Fibroblast of lung (primary cell): Measurements from ENCODE around the gene NYNRIN. TPM values are rescaled to one million over a fixed set of nuclear protein-coding genes. Genes with fewer than 3 reads are reported as not detected.

Experiments
- DNase-seq, 2 donors: peaks; one replicate each; pipeline versions ENCODE4 v3.0.0 to v3.0.0-alpha.2; 2010; ENCODE audit warnings: low read depth in 2 of 2
- H2AFZ ChIP-seq: 2 replicates; pipeline ENCODE4 v1.5.1; 2012; ENCODE audit warnings: low read length, control low read depth, inconsistent platforms
- H3K27ac ChIP-seq: 2 replicates; pipeline ENCODE4 v1.5.1; 2011; ENCODE audit warnings: low read length, control low read depth; ENCODE audit not compliant: insufficient read depth
- H3K27me3 ChIP-seq: 2 replicates; pipeline ENCODE4 v1.5.1; 2011; ENCODE audit warnings: mild to moderate bottlenecking, low read length; ENCODE audit not compliant: control insufficient read depth, insufficient read depth
- H3K36me3 ChIP-seq: 2 replicates; pipeline ENCODE4 v1.5.1; 2011; ENCODE audit warnings: low read length; ENCODE audit not compliant: control insufficient read depth, insufficient read depth
- H3K4me1 ChIP-seq: 2 replicates; pipeline ENCODE4 v1.5.1; 2011; ENCODE audit warnings: low read length; ENCODE audit not compliant: control insufficient read depth, insufficient read depth; ENCODE audit errors: extremely low read depth
- H3K4me2 ChIP-seq: 2 replicates; pipeline ENCODE4 v1.5.1; 2011; ENCODE audit warnings: low read length, control low read depth; ENCODE audit not compliant: insufficient read depth; ENCODE audit errors: extremely low read depth
- H3K4me3 ChIP-seq, 4 experiments: fragments of 200-600 bp in 1 of 4; sonication (generic) in 1 of 4; replicated peaks in 1 of 4; 2 replicates each; pipeline ENCODE4 v1.5.1; 2011 to 2016; ENCODE audit warnings: low read length in 4 of 4, low read depth in 3 of 4, mild to moderate bottlenecking in 3 of 4, control low read depth in 2 of 4, inconsistent platforms in 1 of 4, mixed read lengths in 1 of 4; ENCODE audit not compliant: insufficient read depth in 1 of 4; ENCODE audit errors: control extremely low read depth in 1 of 4
- H3K79me2 ChIP-seq: 2 replicates; pipeline ENCODE4 v1.5.1; 2012; ENCODE audit warnings: mild to moderate bottlenecking, low read length, inconsistent platforms; ENCODE audit not compliant: control insufficient read depth, insufficient read depth
- H3K9ac ChIP-seq: 2 replicates; pipeline ENCODE4 v1.5.1; 2011; ENCODE audit warnings: mild to moderate bottlenecking, low read length, control low read depth; ENCODE audit not compliant: insufficient read depth
- H3K9me3 ChIP-seq: 2 replicates; pipeline ENCODE4 v1.5.1; 2012; ENCODE audit warnings: low read depth, low read length; ENCODE audit not compliant: control insufficient read depth, insufficient read depth
- H4K20me1 ChIP-seq: 2 replicates; pipeline ENCODE4 v1.5.1; 2011; ENCODE audit warnings: low read length; ENCODE audit not compliant: control insufficient read depth, insufficient read depth; ENCODE audit errors: extremely low read depth
- CTCF ChIP-seq, 2 donors: IDR thresholded peaks in 1 of 2; conservative IDR thresholded peaks in 1 of 2; 1 replicate in 1 of 2; 2 replicates in 1 of 2; pipeline ENCODE4 v1.5.1; 2011 to 2012; ENCODE audit warnings: low read length in 2 of 2, control low read depth in 1 of 2, inconsistent platforms in 1 of 2, low read depth in 1 of 2, mild to moderate bottlenecking in 1 of 2
- EZH2 ChIP-seq: IDR thresholded peaks from 2 replicates; pipeline ENCODE4 v1.5.1; 2012; ENCODE audit warnings: low read length, control low read depth, mild to moderate bottlenecking; ENCODE audit errors: missing control alignments
- polyA plus RNA-seq, 2 donors: library from polyadenylated mRNA; depleted of rRNA in 1 of 2; stranded (reverse) in 1 of 2; unstranded in 1 of 2; fragments of >200 nt; gene quantifications; 2 replicates each; pipeline ENCODE4 v1.2.1, GENCODE V29; 2011 to 2012; ENCODE audit warnings: missing spikeins in 1 of 2
- total RNA-seq: library from RNA; depleted of rRNA; stranded (reverse); fragments of >200 nt; gene quantifications from 2 replicates; pipeline ENCODE4 v1.2.1, GENCODE V29; 2014

The NYNRIN gene
- total and polyA plus RNA-seq, 2 donors (not counting 1 experiment from before 2014, with no cell fraction given), result 7.7 to 16.2 TPM

- Histone ChIP-seq H2AFZ (peak overlapping the region; percentile 20), H3K36me3 (no peaks in the 10 kb centered on the region), H3K27me3 (no peaks in the 10 kb centered on the region), H4K20me1 (no peaks in the 10 kb centered on the region), H3K27ac (no peak overlapping the region), H3K9me3 (no peaks in the 10 kb centered on the region), H3K4me2 (no peak overlapping the region), H3K79me2 (no peaks in the 10 kb centered on the region), H3K4me3 (no peak overlapping the region), H3K9ac (no peak overlapping the region), H3K4me1 (peaks cover 7% of the 10 kb centered on the region)
- peak; percentile 37 for TF ChIP-seq EZH2
- TF ChIP-seq CTCF (conservative IDR thresholded peaks at IDR 0.05 in 1 of 2, IDR thresholded peaks at IDR 0.05 in 1 of 2; ENCODE audit: low read depth in 1 of 2, low read length in 2 of 2), result no peak
- DNase-seq, result no peak
Observed at GRCh38 chr14:24388474-24389179, 10.2 kb upstream of the NYNRIN start.

DNA sequence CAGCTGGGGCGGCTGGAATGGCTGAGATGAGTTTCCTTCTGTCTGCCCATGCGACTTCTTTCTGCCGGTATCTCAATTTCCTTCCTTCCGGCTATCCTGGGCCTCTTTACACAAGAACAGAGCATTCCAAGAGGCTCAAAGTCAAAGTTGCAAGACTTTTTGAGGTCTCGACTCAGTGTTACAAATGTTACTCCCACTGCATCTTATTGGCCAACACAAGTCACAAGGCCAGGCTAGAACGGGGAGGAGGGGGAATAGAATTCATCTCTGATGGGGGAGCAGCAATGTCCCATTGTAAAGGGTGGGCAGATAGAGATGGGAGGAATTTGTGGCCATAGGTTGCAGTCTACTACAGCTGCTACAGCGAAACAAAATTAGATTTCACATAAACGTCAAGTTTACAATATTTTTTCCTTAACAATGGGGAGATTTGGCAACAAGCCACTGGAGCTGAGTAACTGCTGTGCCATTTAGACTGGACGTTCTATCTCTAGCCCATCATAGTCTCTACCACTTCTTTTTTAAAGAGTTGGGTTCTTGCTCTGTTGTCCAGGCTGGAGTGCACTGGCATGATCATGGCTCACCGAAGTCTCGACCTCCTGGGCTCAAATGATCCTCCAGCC is 9.5 kb upstream of the NYNRIN start:
- peak; percentile 36 to 63 for DNase-seq
- no peak overlapping the region for H3K27ac ChIP-seq
- peaks cover 7% of the 10 kb centered on the region for H3K4me1 ChIP-seq
- no peaks in the 10 kb centered on the region for H3K79me2 ChIP-seq
- peak overlapping the region; percentile 48 for H3K4me2 ChIP-seq
- no peaks in the 10 kb centered on the region for H4K20me1 ChIP-seq
- H3K4me3 ChIP-seq, result no peak overlapping the region
- H3K9ac ChIP-seq, result no peak overlapping the region
- no peaks in the 10 kb centered on the region for H3K9me3 ChIP-seq
- H2AFZ ChIP-seq, result peak overlapping the region; percentile 20
- H3K27me3 ChIP-seq, result no peaks in the 10 kb centered on the region
- no peaks in the 10 kb centered on the region for H3K36me3 ChIP-seq
- TF ChIP-seq EZH2 (no peak), CTCF (conservative IDR thresholded peaks at IDR 0.05 in 1 of 2, IDR thresholded peaks at IDR 0.05 in 1 of 2; ENCODE audit: low read depth in 1 of 2, low read length in 2 of 2) (no peak)

- Histone ChIP-seq H3K27me3 (no peaks in the 10 kb centered on the region), H3K4me3 (no peak overlapping the region), H2AFZ (no peak overlapping the region), H4K20me1 (no peaks in the 10 kb centered on the region), H3K79me2 (no peaks in the 10 kb centered on the region), H3K27ac (no peak overlapping the region), H3K36me3 (no peaks in the 10 kb centered on the region), H3K9me3 (no peaks in the 10 kb centered on the region), H3K4me1 (peaks cover 7% of the 10 kb centered on the region), H3K9ac (no peak overlapping the region), H3K4me2 (no peak overlapping the region)
- no peak for DNase-seq
- TF ChIP-seq EZH2 (no peak), CTCF (conservative IDR thresholded peaks at IDR 0.05 in 1 of 2, IDR thresholded peaks at IDR 0.05 in 1 of 2; ENCODE audit: low read depth in 1 of 2, low read length in 2 of 2) (no peak)
Observed at GRCh38 chr14:24390701-24391468, 7.9 kb upstream of the NYNRIN start.
